Naive thymus-derived CD4-positive, alpha-beta T cell (primary cell): ENCODE results near the gene ABCB9. TPM values are rescaled to one million over a fixed set of nuclear protein-coding genes. Genes with fewer than 3 reads are reported as not detected.
A peak's percentile ranks its signal among the peaks of the same experiment; 100 is the strongest.

Source experiments
- ATAC-seq: fragments of 150-1000 bp; cut with Tn5 transposase; 2 replicates; pipeline ENCODE4 v1.10.0; 2021; ENCODE audit warnings: mild to moderate bottlenecking, moderate library complexity
- CTCF ChIA-PET: fragments of 350-600 bp; sonication (Branson Sonifier 250); formaldehyde crosslinking; loops from one replicate; lab custom pipeline; 2021; ENCODE audit warnings: antibody characterized with exemption; lab: Charles Lee
- POLR2A ChIA-PET: fragments of 350-600 bp; sonication (Branson Sonifier 250); formaldehyde crosslinking; loops from one replicate; lab custom pipeline; 2021; ENCODE audit warnings: antibody characterized with exemption, inconsistent platforms; lab: Charles Lee
- DNase-seq, 9 donors: peaks; one replicate each; pipeline versions ENCODE4 v3.0.0 to v3.0.0-alpha.2; 2020 to 2022; ENCODE audit warnings: mixed read lengths in 1 of 9
- H3K27ac ChIP-seq: one replicate; pipeline ENCODE4 v1.7.0; 2013; ENCODE audit warnings: mild to moderate bottlenecking, low read depth, low read length, moderate library complexity
- H3K27me3 ChIP-seq, 2 donors: one replicate each; pipeline ENCODE4 v1.7.0; 2013; ENCODE audit warnings: low read length in 2 of 2, mild to moderate bottlenecking in 2 of 2, moderate library complexity in 2 of 2; ENCODE audit not compliant: control insufficient read depth in 2 of 2, insufficient read depth in 2 of 2
- H3K36me3 ChIP-seq, 3 experiments: 1 replicate in 2 of 3; 2 replicates in 1 of 3; pipeline ENCODE4 v1.7.0; 2013; ENCODE audit warnings: low read length in 3 of 3, mild to moderate bottlenecking in 3 of 3, moderate library complexity in 1 of 3; ENCODE audit not compliant: insufficient read depth in 3 of 3, control insufficient read depth in 2 of 3
- H3K4me1 ChIP-seq, 2 donors: one replicate each; pipeline ENCODE4 v1.7.0; 2013; ENCODE audit warnings: low read length in 2 of 2, mild to moderate bottlenecking in 2 of 2, moderate library complexity in 1 of 2; ENCODE audit not compliant: control insufficient read depth in 2 of 2, insufficient read depth in 2 of 2
- H3K4me3 ChIP-seq: 2 replicates; pipeline ENCODE4 v1.7.0; 2013; ENCODE audit warnings: mild to moderate bottlenecking, low read length
- H3K9me3 ChIP-seq, 3 experiments: 1 replicate in 2 of 3; 2 replicates in 1 of 3; pipeline ENCODE4 v1.7.0; 2013; ENCODE audit warnings: low read length in 3 of 3; ENCODE audit not compliant: control insufficient read depth in 2 of 3
- H3K27ac Mint-ChIP-seq, 9 donors: one replicate each; pipeline ENCODE4 v1.8.0; 2020 to 2022; ENCODE audit warnings: mixed read lengths in 9 of 9, mild to moderate bottlenecking in 8 of 9, moderate library complexity in 5 of 9, inconsistent platforms in 2 of 9
- H3K27me3 Mint-ChIP-seq, 5 donors: one replicate each; pipeline ENCODE4 v1.8.0; 2021 to 2022; ENCODE audit warnings: mixed read lengths in 5 of 5, mild to moderate bottlenecking in 1 of 5
- H3K36me3 Mint-ChIP-seq, 5 donors: one replicate each; pipeline ENCODE4 v1.8.0; 2020 to 2022; ENCODE audit warnings: mixed read lengths in 5 of 5, mild to moderate bottlenecking in 3 of 5, inconsistent platforms in 1 of 5
- H3K4me1 Mint-ChIP-seq, 7 donors: one replicate each; pipeline ENCODE4 v1.8.0; 2020 to 2022; ENCODE audit warnings: mixed read lengths in 7 of 7, mild to moderate bottlenecking in 3 of 7, inconsistent platforms in 1 of 7
- H3K4me3 Mint-ChIP-seq, 10 donors: one replicate each; pipeline ENCODE4 v1.8.0; 2020 to 2022; ENCODE audit warnings: mild to moderate bottlenecking in 10 of 10, mixed read lengths in 10 of 10, moderate library complexity in 6 of 10, inconsistent platforms in 2 of 10
- H3K9me3 Mint-ChIP-seq, 11 donors: one replicate each; pipeline ENCODE4 v1.8.0; 2020 to 2022; ENCODE audit warnings: mixed read lengths in 11 of 11, mild to moderate bottlenecking in 4 of 11, inconsistent platforms in 1 of 11, moderate library complexity in 1 of 11
- intact Hi-C, 2 donors: fragments of 100-400 bp; cut with micrococcal nuclease; formaldehyde crosslinking; loops; one replicate each; pipeline ENCODE4 v1.15.1; 2023
- polyA plus RNA-seq, 2 donors: library from polyadenylated mRNA; unstranded; fragments of 300-500 nt; fragmentation: Illumina TruSeq; gene quantifications; one replicate each; pipeline ENCODE4 v1.2.3, GENCODE V29; 2021
- total RNA-seq, 6 experiments: library from RNA in 5 of 6; stranded (reverse) in 5 of 6; gene quantifications; 1 replicate in 5 of 6; 2 replicates in 1 of 6; pipeline ENCODE4 v1.2.3 and lab custom pipeline; 2021 to 2026

ABCB9 gene
- total and polyA plus RNA-seq, 7 experiments from 2014 or later = 0.74 to 8.9 (median 6.9) TPM

- H3K27ac ChIP-seq = no peak overlapping the region
- CTCF ChIA-PET = no interaction called here
- Mint-ChIP-seq H3K9me3 (peaks cover 0 to 7% (median 0%) of the 10 kb centered on the region in 11 donors), H3K27me3 (no peaks in the 10 kb centered on the region), H3K27ac (no peak overlapping the region), H3K36me3 (peaks cover 0 to 14% (median 6%) of the 10 kb centered on the region in 5 donors), H3K4me3 (no peak overlapping the region), H3K4me1 (peaks cover 20 to 40% (median 30%) of the 10 kb centered on the region in 7 donors)
- H3K27me3 ChIP-seq = no peaks in the 10 kb centered on the region
- POLR2A ChIA-PET = no interaction called here
- DNase-seq = no peak
- H3K36me3 ChIP-seq = peaks cover 0 to 80% (median 13%) of the 10 kb centered on the region in 3 experiments
- H3K9me3 ChIP-seq = no peaks in the 10 kb centered on the region
- ATAC-seq = no peak
- H3K4me1 ChIP-seq = peaks cover 15 to 21% of the 10 kb centered on the region in 2 donors
- no peak overlapping the region for H3K4me3 ChIP-seq
- intact Hi-C loops = no loop called here
These were observed 20.1 kb upstream of the ABCB9 start for GRCh38 chr12:122986258-122986871.

GRCh38 chr12:122985338-122986257, 19.3 kb upstream of the ABCB9 start:
- Mint-ChIP-seq H3K9me3 (peaks cover 0 to 7% (median 0%) of the 10 kb centered on the region in 11 donors), H3K27ac (peak overlapping the region in 6 of 9 donors; percentile 19 to 89 (median 60)), H3K36me3 (peaks cover 0 to 14% (median 6%) of the 10 kb centered on the region in 5 donors), H3K27me3 (no peaks in the 10 kb centered on the region), H3K4me3 (no peak overlapping the region), H3K4me1 (peaks cover 20 to 40% (median 33%) of the 10 kb centered on the region in 7 donors)
- H3K4me3 ChIP-seq = no peak overlapping the region
- H3K27ac ChIP-seq = peak overlapping the region; percentile 17
- DNase-seq = no peak
- ATAC-seq = no peak
- H3K4me1 ChIP-seq = peaks cover 18 to 23% of the 10 kb centered on the region in 2 donors
- POLR2A ChIA-PET = interaction anchor here (3.4 kb wide), 1 partner anchor 11 kb away, joined by 17 read pairs; the partner anchor contains the start of gene OGFOD2
- intact Hi-C loops = loop anchor here in 1 of 2 donors (1.0 kb wide), 1 partner anchor 19 kb away; the partner anchor contains the start of gene ABCB9
- CTCF ChIA-PET = no interaction called here
- no peaks in the 10 kb centered on the region for H3K9me3 ChIP-seq
- no peaks in the 10 kb centered on the region for H3K27me3 ChIP-seq
- H3K36me3 ChIP-seq = peaks cover 0 to 79% (median 13%) of the 10 kb centered on the region in 3 experiments

GRCh38 chr12:122984612-122985337, 18.5 kb upstream of the ABCB9 start:
- CTCF ChIA-PET = no interaction called here
- Mint-ChIP-seq H3K27me3 (no peaks in the 10 kb centered on the region), H3K9me3 (peaks cover 0 to 7% (median 0%) of the 10 kb centered on the region in 11 donors), H3K27ac (peak overlapping the region; percentile 19 to 89 (median 75)), H3K36me3 (peaks cover 0 to 16% (median 6%) of the 10 kb centered on the region in 5 donors), H3K4me1 (peaks cover 20 to 43% (median 33%) of the 10 kb centered on the region in 7 donors), H3K4me3 (peak overlapping the region in 7 of 10 donors; percentile 21 to 89 (median 36))
- Histone ChIP-seq H3K27me3 (no peaks in the 10 kb centered on the region), H3K4me1 (peaks cover 20 to 25% of the 10 kb centered on the region in 2 donors), H3K4me3 (no peak overlapping the region), H3K36me3 (peaks cover 0 to 75% (median 9%) of the 10 kb centered on the region in 3 experiments), H3K27ac (peak overlapping the region; percentile 44), H3K9me3 (no peaks in the 10 kb centered on the region)
- DNase-seq (no peak), ATAC-seq (no peak)
- intact Hi-C loops = loop anchor here in 1 of 2 donors (1.0 kb wide), 1 partner anchor 18 kb away; the partner anchor contains the start of gene ABCB9
- POLR2A ChIA-PET = interaction anchor here (0.9 to 3.4 kb wide), 2 partner anchors 10 to 91 kb away, joined by 5 to 17 read pairs; partner anchors contain the start of gene OGFOD2

GRCh38 chr12:122983789-122984515, 17.7 kb upstream of the ABCB9 start:
- CTCF ChIA-PET = interaction anchor here (0.6 kb wide), 1 partner anchor 170 kb away, joined by 3 read pairs; no protein-coding TSS in a partner anchor
- no peaks in the 10 kb centered on the region for H3K27me3 Mint-ChIP-seq
- Histone ChIP-seq H3K27ac (peak overlapping the region; percentile 81), H3K9me3 (no peaks in the 10 kb centered on the region), H3K27me3 (no peaks in the 10 kb centered on the region), H3K4me1 (peaks cover 23 to 32% of the 10 kb centered on the region in 2 donors), H3K36me3 (peaks cover 0 to 68% (median 9%) of the 10 kb centered on the region in 3 experiments), H3K4me3 (no peak overlapping the region)
- DNase-seq (no peak), ATAC-seq (no peak)
- POLR2A ChIA-PET = interaction anchor here (0.9 to 3.4 kb wide), 3 partner anchors 9 to 249 kb away, joined by 4 to 17 read pairs (median 5); partner anchors contain the start of genes MPHOSPH9, MTRFR and OGFOD2
- peaks cover 0 to 16% (median 6%) of the 10 kb centered on the region in 5 donors for H3K36me3 Mint-ChIP-seq
- intact Hi-C loops = no loop called here
- H3K27ac Mint-ChIP-seq = peak overlapping the region; percentile 19 to 89 (median 77)
- peaks cover 0 to 7% (median 0%) of the 10 kb centered on the region in 11 donors for H3K9me3 Mint-ChIP-seq
- H3K4me1 Mint-ChIP-seq = peaks cover 20 to 49% (median 38%) of the 10 kb centered on the region in 7 donors
- H3K4me3 Mint-ChIP-seq = peak overlapping the region in 7 of 10 donors; percentile 36 to 95 (median 45)

- peak overlapping the region in 8 of 9 donors; percentile 19 to 89 (median 80) for H3K27ac Mint-ChIP-seq
- peaks cover 0 to 67% (median 5%) of the 10 kb centered on the region in 3 experiments for H3K36me3 ChIP-seq
- peaks cover 22 to 50% (median 38%) of the 10 kb centered on the region in 7 donors for H3K4me1 Mint-ChIP-seq
- H3K27ac ChIP-seq = peak overlapping the region; percentile 81
- H3K9me3 ChIP-seq = no peaks in the 10 kb centered on the region
- ChIA-PET POLR2A (interaction anchor here (0.5 to 3.4 kb wide), 9 partner anchors 8 to 263 kb away, joined by 3 to 17 read pairs (median 4); partner anchors contain the start of genes MPHOSPH9, MTRFR and OGFOD2), CTCF (interaction anchor here (0.6 kb wide), 1 partner anchor 171 kb away, joined by 3 read pairs; no protein-coding TSS in a partner anchor)
- H3K27me3 ChIP-seq = no peaks in the 10 kb centered on the region
- peaks cover 0 to 16% (median 6%) of the 10 kb centered on the region in 5 donors for H3K36me3 Mint-ChIP-seq
- peak overlapping the region; percentile 10 to 95 (median 88) for H3K4me3 Mint-ChIP-seq
- H3K27me3 Mint-ChIP-seq = no peaks in the 10 kb centered on the region
- peaks cover 0 to 7% (median 0%) of the 10 kb centered on the region in 11 donors for H3K9me3 Mint-ChIP-seq
- H3K4me3 ChIP-seq = no peak overlapping the region
- no peak for ATAC-seq
- intact Hi-C loops = no loop called here
- DNase-seq = no peak
- H3K4me1 ChIP-seq = peaks cover 23 to 32% of the 10 kb centered on the region in 2 donors
These were observed 16.9 kb upstream of the ABCB9 start for GRCh38 chr12:122982963-122983788.
